H9 (cell line): ENCODE data around the gene DLX5. TPM values are rescaled to one million over a fixed set of nuclear protein-coding genes. Genes with fewer than 3 reads are reported as not detected.

Experiments used
- DNase-seq: peaks from one replicate; pipeline ENCODE4 v3.0.0-alpha.2; 2017
- H2AFZ ChIP-seq: one replicate; pipeline ENCODE4 v1.6.1; 2013; ENCODE audit warnings: mild to moderate bottlenecking, low read length, control low read depth, moderate library complexity
- H2AK5ac ChIP-seq: 2 replicates; pipeline ENCODE4 v1.6.1; 2013; ENCODE audit warnings: low read length, control low read depth, mixed read lengths; ENCODE audit not compliant: insufficient read length
- H2BK120ac ChIP-seq: one replicate; pipeline ENCODE4 v1.6.1; 2013; ENCODE audit warnings: low read depth, mild to moderate bottlenecking, low read length, control low read depth, inconsistent platforms; ENCODE audit not compliant: poor library complexity, severe bottlenecking
- H2BK12ac ChIP-seq: 2 replicates; pipeline ENCODE4 v1.6.1; 2013; ENCODE audit warnings: low read length, control low read depth, mixed read lengths, low read depth; ENCODE audit not compliant: insufficient read length
- H2BK15ac ChIP-seq: 2 replicates; pipeline ENCODE4 v1.6.1; 2013; ENCODE audit warnings: low read depth, low read length, control low read depth
- H2BK20ac ChIP-seq: one replicate; pipeline ENCODE4 v1.6.1; 2013; ENCODE audit warnings: low read depth, mild to moderate bottlenecking, low read length, control low read depth, inconsistent platforms; ENCODE audit not compliant: poor library complexity, severe bottlenecking
- H2BK5ac ChIP-seq: 2 replicates; pipeline ENCODE4 v1.6.1; 2013; ENCODE audit warnings: low read length, control low read depth, mixed read lengths; ENCODE audit not compliant: insufficient read length
- H3K14ac ChIP-seq: 2 replicates; pipeline ENCODE4 v1.6.1; 2013; ENCODE audit warnings: low read length, control low read depth; ENCODE audit not compliant: insufficient read depth
- H3K18ac ChIP-seq: 2 replicates; pipeline ENCODE4 v1.6.1; 2013; ENCODE audit warnings: low read depth, mild to moderate bottlenecking, mixed read lengths, low read length, control low read depth; ENCODE audit not compliant: insufficient read length
- H3K23ac ChIP-seq: 2 replicates; pipeline ENCODE4 v1.6.1; 2013; ENCODE audit warnings: low read length, control low read depth, mixed read lengths, low read depth; ENCODE audit not compliant: insufficient read length
- H3K23me2 ChIP-seq: 2 replicates; pipeline ENCODE4 v1.6.1; 2013; ENCODE audit warnings: low read depth, mild to moderate bottlenecking, mixed read lengths, low read length, control low read depth; ENCODE audit not compliant: insufficient read length, poor library complexity, severe bottlenecking
- H3K27ac ChIP-seq: 2 replicates; pipeline ENCODE4 v1.5.1; 2013; ENCODE audit warnings: low read length, control low read depth, mixed read lengths, low read depth; ENCODE audit not compliant: insufficient read length
- H3K27me3 ChIP-seq: 2 replicates; pipeline ENCODE4 v1.6.1; 2013; ENCODE audit warnings: low read length, control low read depth, inconsistent platforms; ENCODE audit not compliant: insufficient read depth
- H3K4ac ChIP-seq: 2 replicates; pipeline ENCODE4 v1.6.1; 2013; ENCODE audit warnings: low read depth, mild to moderate bottlenecking, control low read depth, inconsistent platforms, low read length, moderate library complexity
- H3K4me1 ChIP-seq: 2 replicates; pipeline ENCODE4 v1.6.1; 2013; ENCODE audit warnings: low read length, control low read depth, inconsistent platforms; ENCODE audit not compliant: insufficient read depth
- H3K4me2 ChIP-seq: 2 replicates; pipeline ENCODE4 v1.6.1; 2013; ENCODE audit warnings: low read length, control low read depth, mixed read lengths; ENCODE audit not compliant: insufficient read length, insufficient read depth
- H3K56ac ChIP-seq: 2 replicates; pipeline ENCODE4 v1.6.1; 2013; ENCODE audit warnings: low read depth, mild to moderate bottlenecking, mixed read lengths, low read length, control low read depth; ENCODE audit not compliant: insufficient read length
- H3K79me1 ChIP-seq: 2 replicates; pipeline ENCODE4 v1.6.1; 2013; ENCODE audit warnings: low read depth, mild to moderate bottlenecking, moderate library complexity, low read length, control low read depth, inconsistent platforms; ENCODE audit not compliant: insufficient read depth, poor library complexity, severe bottlenecking
- H3K79me2 ChIP-seq: 2 replicates; pipeline ENCODE4 v1.6.1; 2013; ENCODE audit warnings: low read length, control low read depth, inconsistent platforms; ENCODE audit not compliant: insufficient read depth
- H3K9ac ChIP-seq: 2 replicates; pipeline ENCODE4 v1.6.1; 2013; ENCODE audit warnings: low read length, control low read depth, mixed read lengths; ENCODE audit not compliant: insufficient read length; ENCODE audit errors: extremely low read depth
- H3K9me3 ChIP-seq: one replicate; pipeline ENCODE4 v1.6.1; 2013; ENCODE audit warnings: low read depth, low read length, inconsistent platforms; ENCODE audit not compliant: control insufficient read depth
- H3T11ph ChIP-seq: one replicate; pipeline ENCODE4 v1.6.1; 2013; ENCODE audit warnings: mild to moderate bottlenecking, low read length, control low read depth, inconsistent platforms
- H4K20me1 ChIP-seq: one replicate; pipeline ENCODE4 v1.6.1; 2013; ENCODE audit not compliant: control insufficient read depth, insufficient read length, insufficient read depth
- H4K5ac ChIP-seq: 2 replicates; pipeline ENCODE4 v1.6.1; 2013; ENCODE audit warnings: low read depth, mild to moderate bottlenecking, mixed read lengths, low read length, control low read depth; ENCODE audit not compliant: insufficient read length
- H4K8ac ChIP-seq: replicated peaks from 2 replicates; pipeline ENCODE4 v1.6.1; 2013; ENCODE audit warnings: low read length, control low read depth, mixed read lengths, low read depth; ENCODE audit not compliant: insufficient read length
- H4K91ac ChIP-seq: 2 replicates; pipeline ENCODE4 v1.6.1; 2013; ENCODE audit warnings: low read depth, mild to moderate bottlenecking, moderate library complexity, mixed read lengths, low read length, control low read depth; ENCODE audit not compliant: insufficient read length
- H3K27ac Mint-ChIP-seq, 3 experiments: 2 replicates in 2 of 3; 3 replicates in 1 of 3; pipeline ENCODE4 v1.8.0; 2020 to 2021; ENCODE audit warnings: mixed read lengths in 3 of 3, mild to moderate bottlenecking in 1 of 3, moderate library complexity in 1 of 3
- H3K27me3 Mint-ChIP-seq: 2 replicates; pipeline ENCODE4 v1.8.0; 2021; ENCODE audit warnings: low read depth, mild to moderate bottlenecking, moderate library complexity, mixed read lengths
- H3K36me3 Mint-ChIP-seq, 3 experiments: 2 replicates in 2 of 3; 3 replicates in 1 of 3; pipeline ENCODE4 v1.8.0; 2020 to 2021; ENCODE audit warnings: low read depth in 3 of 3, mixed read lengths in 3 of 3; ENCODE audit not compliant: insufficient read depth in 1 of 3
- H3K4me1 Mint-ChIP-seq, 2 experiments: 2 replicates each; pipeline ENCODE4 v1.8.0; 2020; ENCODE audit warnings: mixed read lengths in 2 of 2
- H3K4me3 Mint-ChIP-seq, 2 experiments: 2 replicates in 1 of 2; 3 replicates in 1 of 2; pipeline ENCODE4 v1.8.0; 2020 to 2021; ENCODE audit warnings: mild to moderate bottlenecking in 2 of 2, mixed read lengths in 2 of 2, moderate library complexity in 1 of 2
- H3K9me3 Mint-ChIP-seq, 2 experiments: 2 replicates in 1 of 2; 3 replicates in 1 of 2; pipeline ENCODE4 v1.8.0; 2020; ENCODE audit warnings: mild to moderate bottlenecking in 2 of 2, mixed read lengths in 2 of 2, moderate library complexity in 1 of 2
- CTCF ChIP-seq: fragments of 200-600 bp; sonication (generic); conservative IDR thresholded peaks from 3 replicates; pipeline ENCODE4 v1.8.0; 2021; ENCODE audit warnings: antibody characterized with exemption, mild to moderate bottlenecking
- whole genome bisulfite sequencing: extraction: QIAGEN DNeasy Blood & Tissue Kit; methylation state at CpG from one replicate; pipeline ENCODE4 v1.1.7; 2013; ENCODE audit warnings: missing lambda C conversion rate, low lambda C conversion rate, mixed read lengths; ENCODE audit not compliant: insufficient read length; ENCODE audit errors: extremely low coverage; 5-methylcytosine and 5-hydroxymethylcytosine counted together
- total RNA-seq: library from RNA; stranded (reverse); gene quantifications from 2 replicates; pipeline ENCODE4 v1.2.1, GENCODE V29; 2021

Gene DLX5
- total RNA-seq, 1 experiment from 2014 or later: 0.22 TPM

GRCh38 chr7:96979551-96980276 lies 44.9 kb downstream of the DLX5 start:
- H4K5ac ChIP-seq: no peak overlapping the region

More at GRCh38 chr7:96979551-96980276, 44.9 kb downstream of the DLX5 start:
- Mint-ChIP-seq H3K27ac (no peak overlapping the region), H3K4me3 (no peak overlapping the region), H3K4me1 (peaks cover 0 to 3% of the 10 kb centered on the region in 2 experiments; a peak in 1 of 4 replicates), H3K27me3 (peaks cover 73% of the 10 kb centered on the region), H3K36me3 (no peaks in the 10 kb centered on the region; a peak in 1 of 7 replicates), H3K9me3 (no peaks in the 10 kb centered on the region)
- Histone ChIP-seq H3K79me1 (no peaks in the 10 kb centered on the region), H3K56ac (no peak overlapping the region), H3K9me3 (no peaks in the 10 kb centered on the region), H3K23me2 (no peaks in the 10 kb centered on the region), H4K8ac (no peak overlapping the region), H3K18ac (no peak overlapping the region), H3K79me2 (no peaks in the 10 kb centered on the region), H3K4ac (no peak overlapping the region), H2BK12ac (no peak overlapping the region), H2BK20ac (no peak overlapping the region), H2AFZ (no peak overlapping the region), H2BK5ac (no peak overlapping the region), H3K27ac (no peak overlapping the region), H2BK15ac (no peak overlapping the region), H3K4me2 (no peak overlapping the region), H3K4me1 (no peaks in the 10 kb centered on the region; the same call in none of the 2 replicates), H2BK120ac (no peak overlapping the region), H4K91ac (no peak overlapping the region), H2AK5ac (no peak overlapping the region), H3K23ac (no peak overlapping the region), H3K14ac (no peak overlapping the region), H3K9ac (no peak overlapping the region), H3T11ph (no peak overlapping the region), H3K27me3 (no peaks in the 10 kb centered on the region), H4K20me1 (no peaks in the 10 kb centered on the region)
- no peak for TF ChIP-seq CTCF
- no CpG with 5 or more reads among the region's 2 CpGs for WGBS
- DNase-seq: no peak
